Stimulated activated CD4-positive, alpha-beta T cell treated with anti-CD3 and anti-CD28 coated beads, TNF-alpha, amount 100 ng/mL, for 1 hour (primary cell): ENCODE measurements around the gene ZFHX3.

Source experiments
- DNase-seq, 3 donors: peaks; one replicate each; pipeline ENCODE4 v3.0.0-alpha.2; 2020; ENCODE audit warnings: low read depth in 3 of 3, low spot score in 1 of 3

The ZFHX3 gene

DNA sequence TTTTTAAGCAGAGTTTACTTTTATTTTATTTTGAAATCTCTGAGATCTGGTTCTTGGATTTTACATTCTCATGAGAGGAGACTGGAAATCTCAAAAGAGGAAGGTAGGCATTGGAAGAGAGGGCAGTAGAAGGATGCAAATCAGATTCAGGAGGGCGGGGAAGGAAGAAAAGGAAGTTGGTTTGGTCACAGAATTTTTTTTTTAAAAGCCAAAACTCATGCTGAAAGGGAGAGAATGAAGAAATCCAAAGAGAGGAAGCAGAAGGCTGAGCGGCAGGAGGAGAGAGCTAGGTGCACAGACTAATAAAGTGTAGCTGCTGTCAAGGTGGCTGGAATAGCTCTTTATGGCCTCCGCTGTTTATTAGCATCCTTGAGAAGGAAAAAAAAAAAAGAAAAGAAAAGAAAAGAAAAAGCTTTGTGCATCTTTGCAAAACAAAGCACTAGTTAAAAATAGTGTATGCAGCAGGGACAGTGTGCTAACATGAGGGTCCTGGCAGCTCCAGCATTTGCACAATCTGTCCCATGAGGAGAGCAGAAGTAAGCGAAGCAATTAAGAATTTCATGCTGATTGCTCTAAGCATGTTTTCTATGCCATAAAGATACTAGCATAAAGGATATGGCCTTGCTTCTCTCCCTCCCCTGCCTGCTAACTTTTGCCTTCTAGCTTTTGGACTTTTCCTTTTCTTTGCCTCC, 194.2 kb downstream of the ZFHX3 start:
- no peak for DNase-seq

DNA sequence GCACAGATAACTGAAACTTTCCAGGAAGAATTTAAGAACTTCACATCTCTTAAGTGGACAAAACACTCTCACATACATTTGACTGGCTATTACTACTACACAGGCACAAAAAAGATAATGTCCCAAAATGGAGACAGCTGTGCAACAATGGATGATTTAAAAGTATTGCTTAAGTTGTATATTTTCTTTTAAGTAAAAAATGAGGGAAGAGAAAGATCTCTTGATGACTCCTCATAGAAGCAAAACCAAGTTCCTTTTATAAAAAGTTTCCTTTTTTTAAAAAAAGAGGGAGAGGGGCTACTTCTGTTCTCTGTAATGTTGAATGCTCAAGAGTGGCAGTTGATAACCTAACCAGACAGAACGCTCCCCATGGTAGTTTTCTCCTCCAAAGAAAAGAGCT, 195.5 kb downstream of the ZFHX3 start:
- no peak for DNase-seq

DNA sequence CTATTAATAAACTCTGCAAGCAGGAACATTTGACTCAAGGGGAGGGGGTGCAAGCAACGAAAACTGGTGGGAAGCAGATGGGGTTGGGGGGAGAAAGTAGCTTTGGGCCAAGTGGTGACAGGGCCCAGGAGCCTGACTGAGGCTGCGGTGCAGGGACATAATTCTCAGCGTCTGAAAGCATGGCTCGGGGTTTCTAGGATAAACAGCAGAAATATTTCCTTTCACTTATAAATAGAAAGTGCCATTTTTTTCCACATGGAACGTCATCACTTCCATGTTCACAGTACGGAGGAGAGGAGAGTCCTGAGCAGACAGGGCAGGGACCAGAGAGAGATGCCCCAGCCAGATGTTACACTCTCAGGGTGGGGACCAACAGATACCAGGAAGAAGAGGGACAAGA, 197.1 kb downstream of the ZFHX3 start:
- no peak for DNase-seq

DNA sequence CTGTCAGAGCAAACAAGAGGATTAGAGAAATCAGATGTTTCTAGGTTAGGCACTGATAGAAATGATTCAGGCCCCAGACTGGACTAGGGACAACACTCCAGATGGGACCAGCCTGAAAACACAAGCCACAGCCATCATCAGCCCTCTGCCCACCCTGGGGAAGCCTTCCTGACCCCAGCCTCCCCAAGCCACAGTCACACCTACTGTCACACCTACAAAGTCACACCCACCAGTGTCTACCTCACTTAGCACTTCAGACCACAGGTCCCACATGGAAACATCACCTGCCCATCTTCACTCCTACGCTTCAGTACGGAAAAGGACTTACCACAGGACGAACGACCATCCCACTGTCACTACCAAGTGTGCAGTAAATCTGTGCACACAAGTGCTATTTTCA, 197.9 kb downstream of the ZFHX3 start:
- DNase-seq: no peak

DNA sequence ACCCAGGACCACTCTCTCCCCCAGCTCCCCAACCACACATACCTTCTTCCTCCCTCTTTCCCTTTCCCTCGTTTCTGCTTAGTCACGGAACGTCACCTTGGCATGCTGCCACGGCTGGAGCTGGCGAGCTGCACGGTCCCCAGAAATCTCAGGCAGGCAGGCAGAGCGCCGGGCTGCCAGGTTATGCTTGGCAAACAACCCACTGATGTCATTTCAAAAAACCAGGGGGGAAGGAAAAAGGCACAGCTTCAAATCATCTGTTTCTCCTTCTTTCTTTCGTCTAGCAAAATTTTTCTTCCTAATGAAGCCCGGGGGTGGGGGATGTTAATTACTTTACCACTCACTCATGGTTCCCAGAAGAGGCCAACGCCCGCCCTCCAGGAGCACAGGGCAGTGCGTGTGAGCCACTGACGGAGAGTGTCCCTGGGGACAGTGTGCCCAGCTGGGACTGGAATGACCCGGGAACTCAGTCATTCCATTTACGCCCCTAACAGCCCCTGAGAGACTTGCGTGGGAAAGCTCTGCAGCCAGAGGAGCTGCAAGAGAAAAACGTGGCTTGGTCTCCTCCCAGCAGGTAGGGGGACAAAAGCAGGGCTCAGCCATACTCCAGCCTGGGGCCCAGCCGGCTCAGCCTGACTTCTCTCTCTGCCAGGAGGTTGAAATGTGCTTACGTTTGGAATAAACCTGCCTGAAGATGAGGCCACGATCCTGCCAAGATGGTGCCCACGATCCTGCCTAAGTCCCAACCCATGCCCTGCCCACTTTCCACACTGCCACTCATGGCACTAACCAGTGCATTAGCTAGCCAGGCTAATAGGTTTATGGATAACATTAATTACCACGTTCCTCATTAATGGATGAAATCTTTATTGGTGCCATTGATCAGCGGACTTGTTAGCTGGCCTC, 198.9 kb downstream of the ZFHX3 start:
- DNase-seq: no peak

DNA sequence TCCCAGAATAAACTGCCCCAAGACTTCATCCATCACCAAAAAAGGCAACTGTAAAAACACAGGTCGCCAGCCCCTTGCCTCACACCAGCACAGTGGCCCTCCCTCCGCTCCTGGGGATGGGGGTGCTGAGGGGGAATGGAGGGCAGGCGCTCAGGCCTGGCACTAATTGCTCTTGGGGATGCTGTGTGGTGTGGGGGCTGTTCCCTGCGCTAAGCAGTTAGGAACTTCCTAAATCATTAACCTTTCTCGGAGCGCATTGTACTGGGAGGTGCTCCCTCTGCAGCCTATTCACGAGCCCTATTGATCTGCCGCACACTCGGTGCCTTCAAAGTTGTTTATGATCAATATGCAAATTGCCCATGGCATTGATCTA, 199.9 kb downstream of the ZFHX3 start:
- no peak for DNase-seq

DNA sequence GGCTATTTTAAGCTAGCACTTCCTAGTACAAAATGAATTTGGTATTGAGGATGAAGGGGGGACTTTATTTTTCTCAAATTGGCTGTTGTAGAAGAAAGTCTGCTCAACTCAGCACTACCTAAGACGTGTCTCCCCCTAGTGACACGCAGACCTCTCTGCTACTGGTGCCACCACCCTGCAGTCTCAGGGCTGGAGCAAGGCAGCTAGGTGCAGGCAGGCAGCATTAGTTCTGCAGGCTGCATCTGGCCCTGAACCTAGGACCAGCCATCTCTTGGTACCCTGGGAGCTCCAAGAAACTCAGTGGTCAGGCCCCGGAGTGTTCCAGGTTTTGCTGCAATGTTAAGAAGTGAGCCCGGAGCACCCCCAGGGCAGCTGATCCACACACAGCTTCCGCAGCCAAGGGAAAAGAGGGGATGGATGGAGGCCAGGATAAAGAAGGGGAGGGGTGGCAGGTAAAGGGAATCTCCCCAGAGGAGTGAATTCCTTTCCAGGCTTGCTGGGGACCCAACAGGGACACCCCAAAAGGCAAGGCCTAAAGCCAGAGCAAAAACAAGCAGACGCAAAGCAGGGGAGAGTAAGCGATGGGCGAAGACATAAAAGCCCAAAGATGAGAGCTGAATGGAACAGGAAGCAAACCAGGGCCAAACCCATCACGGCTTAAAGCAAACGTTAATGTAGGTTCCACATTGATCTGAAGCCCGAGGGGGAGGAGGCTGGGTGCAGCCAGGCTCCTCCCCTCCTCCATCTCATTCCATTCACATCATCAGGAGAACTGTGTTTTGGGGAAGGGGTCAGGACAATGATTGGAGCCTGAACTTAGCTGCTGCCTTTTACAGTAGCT, 200.5 kb downstream of the ZFHX3 start:
- no peak for DNase-seq

DNA sequence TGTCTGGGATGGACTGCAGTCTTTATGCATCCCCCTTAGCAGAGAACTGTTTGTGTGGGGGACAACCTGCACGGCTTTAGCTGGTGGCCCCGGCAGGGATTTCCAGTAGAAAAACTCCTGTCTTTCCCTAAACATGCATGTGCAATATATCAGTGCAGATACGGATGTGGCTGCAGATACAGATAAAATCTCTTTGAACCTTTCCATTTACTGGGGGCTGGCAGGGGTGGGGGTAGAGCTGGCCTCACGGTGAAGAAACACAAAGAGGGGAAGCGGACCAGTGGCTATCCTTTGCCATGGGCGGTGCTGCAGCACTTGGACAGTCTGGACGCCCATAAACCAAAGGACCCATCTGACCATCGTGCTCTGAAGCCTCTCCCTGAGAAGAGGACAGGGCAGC, 201.3 kb downstream of the ZFHX3 start:
- DNase-seq: no peak

DNA sequence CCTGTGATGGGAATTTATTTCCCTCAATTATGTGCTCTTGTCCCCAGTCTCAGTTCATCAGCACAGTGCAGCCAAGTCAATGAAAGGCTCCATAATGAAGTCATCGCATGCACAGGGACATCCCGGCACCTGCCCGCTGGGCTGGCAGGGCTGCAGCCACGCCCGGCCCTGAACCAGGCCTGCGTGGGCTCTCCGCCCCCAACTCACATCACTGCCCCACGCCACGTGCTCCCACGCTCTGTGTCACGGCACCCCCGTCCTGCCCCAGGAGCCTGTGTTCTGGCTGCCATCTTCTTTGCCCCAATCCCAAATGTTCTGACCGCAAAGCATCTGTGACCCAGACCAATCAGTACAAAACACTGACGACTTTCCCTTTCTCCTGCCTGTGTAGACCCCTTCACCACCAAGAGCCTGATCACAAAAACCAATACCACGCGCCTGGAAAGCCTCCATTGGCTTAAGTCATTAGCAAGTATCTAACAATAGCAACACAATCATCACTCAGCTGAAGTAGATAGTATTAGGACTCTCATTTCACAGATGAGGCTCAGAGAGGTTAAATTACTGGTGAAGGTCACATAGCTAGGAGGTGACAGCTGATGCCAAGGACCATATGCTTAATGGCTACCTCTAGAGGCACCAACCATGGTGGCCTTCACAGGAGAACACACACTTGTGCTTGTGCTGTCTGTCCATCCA, 202.5 kb downstream of the ZFHX3 start:
- DNase-seq: no peak

DNA sequence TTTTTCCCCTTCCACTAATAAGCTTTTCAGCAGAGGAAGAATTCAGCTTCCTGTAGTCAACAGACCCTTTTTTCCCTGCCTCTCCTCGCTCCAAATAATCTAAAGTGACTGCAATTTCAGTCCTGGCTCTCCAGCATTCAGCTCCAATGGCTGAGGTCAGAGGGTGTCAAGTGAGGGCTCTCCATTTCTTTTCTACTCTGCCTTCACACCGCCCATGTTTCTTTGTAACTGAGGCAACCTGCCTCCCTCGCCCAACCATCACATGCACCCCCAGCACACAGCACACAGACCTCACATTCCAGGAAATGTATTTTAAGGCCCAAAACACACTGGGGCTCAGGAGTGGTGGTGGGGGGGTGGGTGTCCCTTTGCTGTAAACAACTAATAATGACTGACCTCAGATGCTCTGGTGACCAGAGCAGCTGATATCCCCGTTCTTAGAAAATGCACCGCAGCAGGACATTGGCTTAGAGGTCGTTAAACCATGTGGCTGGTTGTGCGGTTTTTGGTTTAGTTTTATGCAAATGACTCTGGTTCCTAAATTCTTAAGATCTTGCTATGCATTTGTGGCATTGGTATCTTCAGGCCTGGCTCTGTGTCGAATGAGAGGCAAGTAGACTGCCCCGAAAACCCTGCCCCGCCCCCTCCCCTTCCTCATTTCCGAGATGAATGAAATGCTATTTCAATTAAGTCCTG, 203.6 kb downstream of the ZFHX3 start:
- DNase-seq: no peak

DNA sequence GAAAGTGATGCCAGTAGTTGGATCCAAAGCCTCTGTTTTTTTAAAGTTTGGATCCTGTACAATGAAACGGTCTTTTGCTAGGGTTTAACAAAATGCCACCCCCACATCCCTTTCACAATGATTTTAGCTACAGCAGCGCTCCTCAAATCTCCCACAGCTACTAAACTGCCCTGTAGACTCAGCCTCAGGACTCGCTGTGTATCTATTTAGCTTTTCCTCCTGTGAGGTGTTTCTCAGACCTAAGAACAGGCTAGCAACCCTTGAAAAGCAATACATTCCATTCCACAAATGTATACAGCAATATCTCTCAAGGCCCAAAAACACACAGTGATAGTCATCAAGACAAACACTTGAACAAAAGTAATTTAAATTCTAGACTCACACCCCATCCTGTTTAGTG, 206.4 kb downstream of the ZFHX3 start:
- no peak for DNase-seq

DNA sequence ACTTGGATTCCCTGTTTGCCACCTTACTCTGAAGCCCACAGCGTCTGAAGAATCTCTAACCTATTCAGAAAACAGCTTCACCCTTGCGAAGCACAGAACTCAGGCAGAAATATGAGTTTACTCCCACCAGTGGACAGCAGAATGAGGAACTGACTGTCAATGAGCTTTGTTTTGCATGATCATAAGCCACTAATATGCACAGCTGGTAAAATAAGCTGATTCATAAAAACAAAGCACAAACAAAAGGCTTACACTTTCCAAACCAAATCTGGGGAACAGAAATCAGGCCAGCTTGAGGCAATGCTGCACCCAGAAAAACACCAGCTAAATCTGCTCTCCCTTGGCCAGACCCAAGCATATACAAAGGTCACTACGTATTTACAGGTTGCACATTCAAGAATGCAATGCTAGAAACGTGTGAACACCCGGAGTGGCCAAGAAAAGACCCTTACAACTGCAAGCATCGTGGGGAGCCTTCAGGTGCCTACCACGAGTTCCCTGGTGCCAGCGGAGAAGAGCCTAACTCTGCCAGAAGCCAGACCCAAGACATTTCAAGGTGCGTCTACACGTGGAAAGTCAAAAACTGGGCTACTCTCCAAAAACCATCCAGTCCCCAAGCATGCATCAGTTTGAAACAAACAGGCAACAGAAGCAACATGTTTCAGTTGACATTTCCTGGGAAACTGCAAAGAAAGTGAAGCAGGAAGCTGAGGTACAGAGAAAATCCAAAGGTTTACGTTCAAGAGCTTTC, 207.1 kb downstream of the ZFHX3 start:
- no peak for DNase-seq

DNA sequence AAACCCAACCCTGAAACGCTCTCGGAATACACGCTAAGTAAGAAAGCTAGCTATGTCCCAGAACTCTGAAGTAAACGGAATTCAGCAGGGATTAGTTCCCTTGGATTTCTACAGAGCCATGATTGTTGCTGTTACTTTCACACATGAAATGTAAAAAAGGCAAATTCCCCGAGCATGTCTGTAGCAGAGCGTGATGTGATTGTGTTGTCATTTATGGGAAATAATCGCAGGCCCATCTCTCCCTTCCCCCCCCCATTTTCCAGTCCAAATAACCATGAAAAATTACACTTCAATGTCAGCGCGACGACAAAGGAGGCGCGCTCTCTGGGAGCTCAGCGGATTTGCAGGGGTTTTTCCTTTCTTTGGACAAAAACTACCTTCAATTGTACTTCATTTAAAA, 209.0 kb downstream of the ZFHX3 start:
- no peak for DNase-seq

DNA sequence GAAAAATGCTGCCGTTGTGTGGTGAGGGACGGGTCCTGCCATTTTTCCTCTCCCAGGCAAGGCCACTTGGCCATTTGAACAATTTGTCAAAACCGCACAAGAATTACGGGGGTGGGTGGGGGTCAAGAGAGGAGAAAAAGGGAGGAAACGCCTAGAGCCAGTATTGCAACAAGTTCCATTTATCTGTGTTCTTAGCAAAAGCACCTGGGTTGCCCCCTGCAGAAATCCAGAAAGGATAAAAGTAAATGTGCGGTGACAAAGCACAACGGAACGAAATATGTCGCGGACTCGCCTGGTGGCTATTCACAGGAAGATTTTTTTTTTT, 209.4 kb downstream of the ZFHX3 start:
- DNase-seq: no peak

DNA sequence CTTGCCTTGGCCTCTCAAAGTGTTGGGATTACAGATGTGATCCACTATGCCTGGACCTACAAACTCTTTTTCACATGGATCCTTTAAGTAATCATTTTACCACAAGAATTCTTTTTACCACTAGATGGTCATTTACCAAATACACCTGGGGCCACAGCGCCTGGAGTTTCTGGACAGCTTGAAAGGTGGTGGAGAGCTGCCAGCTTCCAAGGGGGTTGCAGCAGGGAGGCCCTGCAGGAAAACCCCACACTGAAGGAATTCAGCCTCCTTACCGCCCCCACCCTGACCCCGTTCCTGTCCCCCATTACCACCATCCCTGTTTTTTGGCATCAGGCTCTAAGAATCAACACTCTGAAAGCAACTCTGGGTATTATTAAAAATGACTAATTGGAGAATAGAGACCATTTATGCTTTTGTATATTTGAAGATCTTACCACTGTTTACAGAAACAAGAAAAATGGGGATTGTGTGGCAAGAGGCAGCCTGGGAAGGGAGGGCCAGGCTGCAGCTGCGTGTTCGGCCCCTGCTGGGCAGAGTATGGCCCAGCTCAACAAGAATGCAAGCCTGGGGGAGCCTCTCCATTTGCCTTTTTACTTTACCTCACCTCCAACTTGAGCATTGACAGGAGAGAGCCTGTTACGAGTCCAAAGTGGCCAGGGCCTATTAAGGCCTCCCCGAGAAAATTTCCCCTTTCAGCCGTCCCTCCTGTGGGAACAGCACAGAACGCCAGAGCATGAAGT, 209.9 kb downstream of the ZFHX3 start:
- no peak for DNase-seq

DNA sequence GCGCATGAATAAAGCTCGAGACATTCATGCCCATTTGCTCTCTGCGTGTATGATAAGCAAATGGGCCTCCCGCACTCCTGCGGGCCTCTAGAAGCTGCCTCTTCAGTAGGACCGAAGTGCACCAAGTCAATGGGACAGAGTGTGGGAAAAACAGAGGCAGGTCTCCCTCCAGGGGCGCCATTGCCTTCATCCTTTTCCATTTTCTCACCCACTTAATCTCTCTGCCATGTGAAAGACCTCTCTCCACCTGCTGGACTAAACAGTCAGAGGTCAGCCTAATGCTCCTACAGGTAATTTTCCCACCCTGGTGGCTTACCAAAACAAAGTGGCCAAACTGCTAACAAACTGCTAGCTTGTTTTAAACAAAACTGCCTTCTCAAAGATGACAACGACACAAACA, 210.9 kb downstream of the ZFHX3 start:
- DNase-seq: no peak

DNA sequence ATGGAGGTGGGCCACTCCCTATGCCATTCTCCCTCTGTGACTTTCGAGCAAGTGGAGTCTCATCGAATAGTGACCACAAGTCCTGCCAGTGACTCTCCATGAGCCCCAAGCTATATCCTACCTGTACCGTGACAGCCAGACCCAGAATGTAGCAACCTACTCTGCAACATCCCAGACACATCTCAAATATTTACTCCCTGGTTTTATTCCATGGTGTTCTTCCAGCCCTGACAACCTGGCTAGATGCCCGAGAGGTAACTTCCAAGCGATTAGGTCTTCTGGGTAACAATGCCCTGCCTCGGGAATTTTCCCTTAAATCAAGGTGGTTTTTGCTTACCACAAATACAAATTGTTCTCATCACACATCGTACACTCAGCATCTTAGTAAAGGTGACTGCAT, 211.7 kb downstream of the ZFHX3 start:
- DNase-seq: no peak

DNA sequence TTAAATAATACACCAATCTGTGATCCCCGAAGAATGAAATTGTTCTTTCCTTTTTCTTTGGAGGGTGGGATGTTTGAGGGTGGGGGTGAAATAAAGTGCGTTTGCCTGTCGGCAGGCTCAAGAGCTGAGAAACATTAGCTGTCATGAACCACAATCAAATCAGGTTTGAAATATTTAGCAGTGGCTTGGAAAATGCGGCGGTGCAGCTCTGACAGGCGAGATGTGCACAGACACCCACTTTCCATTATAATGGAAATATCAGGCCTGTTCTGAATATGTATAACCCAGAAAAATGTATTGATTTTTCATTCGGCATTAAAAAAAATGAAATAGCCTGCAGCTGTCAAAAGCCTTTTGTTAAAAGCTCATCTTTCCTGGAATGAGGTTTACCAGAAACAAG, 212.8 kb downstream of the ZFHX3 start:
- DNase-seq: no peak

DNA sequence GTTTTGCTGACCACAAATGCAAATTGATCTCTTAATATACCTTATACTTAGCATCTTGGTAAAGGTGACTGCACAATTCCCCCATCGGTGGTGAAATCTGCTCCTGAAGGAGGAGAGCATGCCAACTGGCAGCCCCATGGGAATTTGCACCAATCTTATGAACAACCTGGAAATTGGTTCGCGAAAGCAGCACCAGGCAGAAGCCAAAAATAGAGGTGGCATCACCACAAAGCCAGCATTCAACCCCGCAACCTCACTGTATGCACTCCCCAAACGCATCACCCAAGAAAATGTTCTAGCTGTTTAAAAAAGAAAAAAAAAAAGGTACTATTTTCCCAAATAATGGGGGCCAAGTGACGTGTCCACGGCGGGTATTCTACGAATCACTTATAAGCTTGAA, 213.4 kb downstream of the ZFHX3 start:
- no peak for DNase-seq
